GM13976 (cell line): ENCODE data around the gene FGFR3.

ENCODE experiments used
- DNase-seq: peaks from one replicate; pipeline ENCODE4 v3.0.0; 2012; ENCODE audit warnings: low spot score
- in situ Hi-C: fragments of 300-500 bp; cut with MboI; formaldehyde crosslinking; loops from one replicate; pipeline ENCODE4 v1.12.0; 2022; ENCODE audit warnings: low sequenced_read_pairs, mixed read lengths, inconsistent platforms; ENCODE audit not compliant: unreplicated experiment
- TF ChIP-seq, protein P1 (sequence below): IDR thresholded peaks from 2 replicates; pipeline ENCODE4 v1.5.1; 2012; ENCODE audit warnings: borderline replicate concordance, mild to moderate bottlenecking; ENCODE audit not compliant: insufficient read depth; ENCODE audit errors: extremely low read depth, missing control alignments, control extremely low read depth

The FGFR3 gene

DNA sequence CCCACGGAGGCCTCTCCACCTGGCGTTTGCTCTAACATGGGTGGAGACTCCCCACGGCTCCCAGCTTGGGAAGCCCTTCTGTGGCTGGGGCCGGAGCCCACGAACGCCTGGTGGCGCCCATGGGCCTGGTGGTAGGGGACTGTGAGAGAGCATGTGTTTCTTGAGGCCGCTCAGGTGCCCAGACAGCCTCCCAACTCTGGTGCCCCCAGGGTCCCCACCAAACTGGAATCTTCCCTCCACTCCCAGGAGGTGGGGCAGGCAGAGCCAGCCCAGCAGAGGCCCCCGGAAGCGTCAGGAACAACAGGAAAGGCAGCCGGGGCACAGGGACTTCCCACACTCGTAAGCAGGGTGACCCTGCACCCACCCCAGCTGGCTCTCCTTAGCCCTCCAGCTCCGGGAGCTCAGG lies 33.3 kb upstream of the FGFR3 start:
- no peak for DNase-seq
- in situ Hi-C loops = no loop called here

DNA sequence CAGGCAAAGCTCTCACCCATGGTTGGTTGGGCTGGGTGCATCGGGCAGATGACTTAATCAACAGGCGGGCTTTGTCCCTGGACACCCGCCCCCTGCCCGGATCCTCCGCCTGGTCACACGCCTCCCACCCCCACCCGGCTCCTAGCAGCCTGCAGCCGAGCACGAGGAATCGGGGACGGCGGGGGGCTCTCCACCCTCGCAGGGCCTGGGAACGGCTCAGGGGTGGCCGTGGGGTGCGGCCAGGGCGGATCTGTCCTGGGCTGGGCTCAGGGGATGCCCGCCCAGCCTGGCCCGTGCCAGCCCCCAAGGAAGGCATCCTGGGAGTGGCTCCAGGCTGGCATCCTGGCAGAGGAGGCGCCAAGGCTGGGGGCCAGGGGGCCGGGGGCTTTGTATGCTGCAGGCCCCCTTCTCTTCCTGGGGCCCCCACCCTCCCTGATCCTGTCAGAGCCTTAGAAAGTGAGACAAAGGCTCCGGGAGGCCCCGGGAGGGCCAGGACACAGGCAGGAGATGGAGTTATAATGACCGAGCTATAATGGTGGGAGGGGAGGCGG lies 32.5 kb upstream of the FGFR3 start:
- in situ Hi-C loops = no loop called here
- no peak for DNase-seq
- TF ChIP-seq, protein P1, sequence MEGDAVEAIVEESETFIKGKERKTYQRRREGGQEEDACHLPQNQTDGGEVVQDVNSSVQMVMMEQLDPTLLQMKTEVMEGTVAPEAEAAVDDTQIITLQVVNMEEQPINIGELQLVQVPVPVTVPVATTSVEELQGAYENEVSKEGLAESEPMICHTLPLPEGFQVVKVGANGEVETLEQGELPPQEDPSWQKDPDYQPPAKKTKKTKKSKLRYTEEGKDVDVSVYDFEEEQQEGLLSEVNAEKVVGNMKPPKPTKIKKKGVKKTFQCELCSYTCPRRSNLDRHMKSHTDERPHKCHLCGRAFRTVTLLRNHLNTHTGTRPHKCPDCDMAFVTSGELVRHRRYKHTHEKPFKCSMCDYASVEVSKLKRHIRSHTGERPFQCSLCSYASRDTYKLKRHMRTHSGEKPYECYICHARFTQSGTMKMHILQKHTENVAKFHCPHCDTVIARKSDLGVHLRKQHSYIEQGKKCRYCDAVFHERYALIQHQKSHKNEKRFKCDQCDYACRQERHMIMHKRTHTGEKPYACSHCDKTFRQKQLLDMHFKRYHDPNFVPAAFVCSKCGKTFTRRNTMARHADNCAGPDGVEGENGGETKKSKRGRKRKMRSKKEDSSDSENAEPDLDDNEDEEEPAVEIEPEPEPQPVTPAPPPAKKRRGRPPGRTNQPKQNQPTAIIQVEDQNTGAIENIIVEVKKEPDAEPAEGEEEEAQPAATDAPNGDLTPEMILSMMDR = no peak

More for the DNA sequence above, 33.3 kb upstream of the FGFR3 start:
- TF ChIP-seq, protein P1 = no peak

DNA sequence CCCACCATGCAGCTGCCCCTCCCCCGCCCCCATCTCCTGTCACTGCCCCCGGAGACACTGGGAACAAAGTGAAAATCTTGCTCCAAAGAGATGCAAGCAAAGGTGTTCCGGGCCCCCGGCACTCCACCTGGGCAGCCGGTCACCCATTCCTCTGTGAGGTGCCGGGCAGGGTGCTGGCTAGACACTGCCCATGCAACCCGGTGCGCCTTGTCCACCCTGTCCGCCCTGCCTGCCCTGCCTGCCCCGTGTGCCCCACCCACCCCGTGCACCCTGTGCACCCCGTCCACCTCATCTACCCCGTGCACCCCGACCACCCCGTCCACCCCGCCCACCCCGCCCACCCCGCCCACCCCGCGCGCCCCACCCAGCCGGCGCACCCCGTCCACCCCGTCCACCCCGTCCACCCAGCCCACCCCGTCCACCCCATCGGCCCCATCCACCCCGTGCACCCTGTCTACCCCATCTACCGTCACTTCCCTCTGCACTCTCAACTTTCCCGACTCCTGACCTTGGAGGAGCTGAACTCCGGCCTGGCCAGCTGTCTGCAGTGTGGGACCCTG lies 31.9 kb upstream of the FGFR3 start:
- TF ChIP-seq, protein P1 = no peak
- no peak for DNase-seq
- in situ Hi-C loops = no loop called here

DNA sequence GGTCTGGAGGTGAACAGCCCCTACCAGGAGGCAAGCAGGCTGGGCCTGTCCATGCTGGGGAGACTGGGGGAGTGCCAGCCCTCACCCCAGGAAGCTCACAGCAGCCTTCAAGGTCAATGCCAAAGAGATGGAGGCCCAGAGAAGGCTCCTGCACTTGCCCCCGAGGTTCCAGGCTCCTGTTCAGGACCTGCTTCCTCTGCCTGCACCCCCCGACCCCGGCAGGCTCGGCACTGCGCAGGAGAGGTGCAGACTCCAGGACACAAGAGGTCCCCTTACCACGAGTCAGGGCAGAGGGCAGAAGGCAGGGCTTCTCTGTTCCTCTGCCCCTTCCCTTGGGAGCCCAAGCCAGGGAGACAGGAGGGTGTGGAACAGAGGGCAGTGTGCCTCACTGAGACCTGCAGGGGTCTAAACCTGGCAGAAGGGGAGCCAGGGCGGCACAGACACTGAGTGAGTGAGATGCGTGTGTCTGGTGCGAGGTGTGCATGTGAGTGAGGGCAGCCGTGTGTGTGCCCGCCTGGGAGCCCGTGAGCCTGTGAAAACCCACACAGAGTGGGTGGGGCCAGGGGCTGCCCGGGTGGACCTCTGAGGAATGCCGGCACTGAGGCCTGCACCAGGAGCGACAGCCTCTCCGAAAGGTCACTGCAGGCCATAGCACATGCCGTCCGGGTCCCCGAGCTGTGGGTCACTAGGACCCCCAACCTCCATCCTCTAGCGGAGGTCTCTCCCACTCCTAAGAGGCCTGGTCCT lies 30.7 kb upstream of the FGFR3 start:
- TF ChIP-seq, protein P1 = no peak
- DNase-seq = no peak
- in situ Hi-C loops = no loop called here

DNA sequence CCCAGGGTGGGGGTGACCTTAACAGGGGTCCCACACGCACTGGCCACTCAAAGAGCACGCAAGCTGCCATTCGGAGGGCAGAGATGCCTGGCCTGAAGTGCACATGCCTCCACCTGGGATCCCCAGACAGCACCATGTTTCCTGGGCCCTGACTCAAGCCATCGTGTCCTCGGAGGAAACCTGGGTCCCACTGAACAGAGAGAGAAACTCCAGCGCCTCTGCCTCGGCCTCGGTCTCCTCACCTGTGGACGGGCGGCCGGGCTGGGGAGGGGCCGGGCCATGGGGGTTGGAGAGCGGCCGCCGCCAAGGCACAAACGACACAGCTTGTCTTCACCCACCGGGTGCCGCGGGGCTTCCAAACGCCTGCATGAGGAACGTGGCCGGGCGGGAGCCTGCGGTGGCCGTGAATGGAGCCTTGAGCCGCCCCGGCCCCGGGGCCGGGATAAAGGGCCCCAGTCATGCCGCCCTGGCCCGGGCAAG lies 30.0 kb upstream of the FGFR3 start:
- in situ Hi-C loops = no loop called here
- DNase-seq = no peak
- TF ChIP-seq, protein P1 = no peak

DNA sequence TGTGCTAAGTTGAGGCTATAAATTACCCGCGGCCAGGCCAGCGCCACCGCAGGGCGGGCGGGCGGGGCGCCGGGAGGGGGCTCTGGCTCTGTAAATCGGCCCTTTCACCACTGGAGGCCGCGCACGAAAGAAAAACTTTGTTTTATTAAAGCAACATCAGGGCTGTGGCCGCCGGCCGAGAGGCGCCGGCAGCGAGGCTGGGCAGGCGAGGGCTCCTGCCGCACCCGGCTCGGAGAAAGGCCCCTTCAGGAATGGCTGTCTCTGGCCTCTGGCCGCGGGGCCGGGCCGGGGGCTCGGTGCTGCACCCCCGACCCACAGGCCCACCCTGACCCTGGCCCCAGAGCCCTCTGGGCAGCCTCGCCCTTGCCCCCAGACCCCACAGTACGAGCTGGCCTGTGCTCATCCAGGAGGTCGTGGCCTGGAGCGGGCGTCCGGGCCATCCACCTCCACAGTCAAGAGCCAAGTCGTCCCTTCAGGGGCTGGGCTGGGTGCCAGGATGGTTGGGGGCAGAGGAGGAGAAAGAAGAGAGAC lies 29.5 kb upstream of the FGFR3 start:
- DNase-seq = peak; percentile 69
- in situ Hi-C loops = no loop called here
- TF ChIP-seq, protein P1 = no peak
